AG10803 (cell line): ENCODE results near the gene SLF2.

Experiments
- DNase-seq: peaks from one replicate; pipeline ENCODE4 v3.0.0; 2010; ENCODE audit warnings: low read depth
- H3K4me3 ChIP-seq: 2 replicates; pipeline ENCODE4 v1.5.1; 2011; ENCODE audit warnings: mild to moderate bottlenecking, low read length, control low read depth
- CTCF ChIP-seq: conservative IDR thresholded peaks from 2 replicates; pipeline ENCODE4 v1.5.1; 2011; ENCODE audit warnings: mild to moderate bottlenecking, low read length, control low read depth, inconsistent platforms

Gene SLF2

GRCh38 chr10:101000127-101000914 is 87.6 kb downstream of the SLF2 start:
- H3K4me3 ChIP-seq, result peak overlapping the region; percentile 88
- DNase-seq, result no peak

GRCh38 chr10:101000915-101001658 is 88.3 kb downstream of the SLF2 start:
- TF ChIP-seq CTCF, result no peak; the same call in 1 of the 2 replicates
- peak; percentile 90 for DNase-seq
- peak overlapping the region; percentile 88 for H3K4me3 ChIP-seq

More at GRCh38 chr10:101000127-101000914, 87.6 kb downstream of the SLF2 start:
- no peak for TF ChIP-seq CTCF

- TF ChIP-seq CTCF, result 0 out of 2 replicates have a peak, but pooled peaks have one; percentile 11
- peak overlapping the region; percentile 88 for H3K4me3 ChIP-seq
- no peak for DNase-seq
Observed at GRCh38 chr10:101001659-101002035, 88.9 kb downstream of the SLF2 start.

GRCh38 chr10:101002456-101002855 is 89.7 kb downstream of the SLF2 start:
- H3K4me3 ChIP-seq, result no peak overlapping the region; the same call in 1 of the 2 replicates
- TF ChIP-seq CTCF, result no peak
- DNase-seq, result no peak

- no peak for DNase-seq
- H3K4me3 ChIP-seq, result no peak overlapping the region
- no peak for TF ChIP-seq CTCF
Observed at GRCh38 chr10:101003639-101004206, 91.0 kb downstream of the SLF2 start.

GRCh38 chr10:101005361-101005760 is 92.6 kb downstream of the SLF2 start:
- TF ChIP-seq CTCF, result no peak
- H3K4me3 ChIP-seq, result no peak overlapping the region
- DNase-seq, result no peak
